Raji (cell line): Measurements from ENCODE around the gene ADAP2.

Experiments used
- POLR2A ChIP-seq: IDR thresholded peaks from 2 replicates; pipeline ENCODE4 v1.6.1; 2011; ENCODE audit warnings: low read depth, low read length, control low read depth; ENCODE audit not compliant: insufficient read depth

Gene ADAP2

DNA sequence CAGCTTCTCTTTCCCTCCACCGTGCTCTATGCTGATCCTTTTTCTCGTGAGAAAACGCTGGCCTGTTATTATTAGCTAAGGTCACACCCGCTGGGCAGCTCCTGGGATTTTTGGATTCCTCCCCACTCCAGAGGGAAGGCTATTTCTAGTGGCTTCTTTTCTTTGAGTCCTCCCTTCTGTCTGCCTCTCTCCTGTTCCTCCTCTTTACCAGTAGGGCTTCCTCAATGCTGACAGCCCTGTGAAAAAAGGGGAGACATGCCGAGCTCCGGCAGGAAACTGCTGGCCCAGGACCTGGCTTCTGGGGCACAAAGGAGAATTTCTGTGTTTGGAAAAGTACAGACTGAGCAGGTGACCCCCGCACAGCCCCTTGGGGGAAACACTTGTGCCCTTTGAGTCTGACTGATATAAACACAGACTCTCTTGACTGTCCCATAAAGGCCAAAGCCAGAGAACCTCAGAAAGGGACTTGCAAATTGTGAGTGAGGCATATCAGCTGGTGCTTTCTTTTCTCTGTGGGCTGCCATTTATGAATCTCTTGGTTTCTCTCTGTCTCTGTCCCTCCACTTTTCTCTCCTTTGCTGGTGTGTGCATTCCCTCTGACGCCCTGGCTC, 35.1 kb downstream of the ADAP2 start:
- no peak for TF ChIP-seq POLR2A

DNA sequence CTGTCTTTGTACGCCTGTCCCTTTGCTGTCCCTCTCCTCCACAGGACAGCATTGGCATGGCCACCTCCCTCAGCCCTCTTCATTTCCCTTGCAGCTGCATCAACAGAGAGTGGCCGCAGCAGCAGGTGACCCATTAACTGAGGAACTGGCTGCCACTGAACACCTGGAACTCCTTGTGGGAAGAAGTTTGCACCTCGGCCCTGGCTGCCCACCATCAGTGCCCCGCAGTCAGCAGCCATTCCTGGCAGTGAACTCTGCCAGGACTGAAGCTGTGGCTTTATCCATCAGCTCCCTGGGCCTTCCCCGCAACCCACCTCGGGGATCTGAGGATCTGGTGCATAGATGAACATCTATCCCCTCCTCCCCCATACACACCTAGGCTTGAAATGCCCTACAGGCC, 36.0 kb downstream of the ADAP2 start:
- TF ChIP-seq POLR2A = no peak

DNA sequence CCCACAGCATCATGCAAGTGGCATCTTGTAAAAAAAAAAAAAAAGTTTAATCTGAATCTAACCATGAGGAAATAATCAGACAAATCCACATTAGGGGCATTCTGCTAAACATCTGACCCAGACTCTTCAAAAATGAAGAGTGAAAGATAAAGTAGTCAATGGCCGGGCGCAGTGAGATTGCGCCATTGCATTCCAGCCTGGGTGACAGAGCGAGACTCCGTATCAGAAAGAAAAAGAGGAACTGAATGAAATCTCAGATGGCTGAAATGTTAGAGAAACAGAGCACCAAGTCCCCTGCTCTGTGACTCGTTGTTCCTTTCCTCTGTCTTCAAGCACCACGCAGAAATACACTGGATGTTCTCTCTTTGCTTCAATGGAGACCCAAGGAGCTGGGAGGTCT, 36.4 kb downstream of the ADAP2 start:
- TF ChIP-seq POLR2A = no peak

DNA sequence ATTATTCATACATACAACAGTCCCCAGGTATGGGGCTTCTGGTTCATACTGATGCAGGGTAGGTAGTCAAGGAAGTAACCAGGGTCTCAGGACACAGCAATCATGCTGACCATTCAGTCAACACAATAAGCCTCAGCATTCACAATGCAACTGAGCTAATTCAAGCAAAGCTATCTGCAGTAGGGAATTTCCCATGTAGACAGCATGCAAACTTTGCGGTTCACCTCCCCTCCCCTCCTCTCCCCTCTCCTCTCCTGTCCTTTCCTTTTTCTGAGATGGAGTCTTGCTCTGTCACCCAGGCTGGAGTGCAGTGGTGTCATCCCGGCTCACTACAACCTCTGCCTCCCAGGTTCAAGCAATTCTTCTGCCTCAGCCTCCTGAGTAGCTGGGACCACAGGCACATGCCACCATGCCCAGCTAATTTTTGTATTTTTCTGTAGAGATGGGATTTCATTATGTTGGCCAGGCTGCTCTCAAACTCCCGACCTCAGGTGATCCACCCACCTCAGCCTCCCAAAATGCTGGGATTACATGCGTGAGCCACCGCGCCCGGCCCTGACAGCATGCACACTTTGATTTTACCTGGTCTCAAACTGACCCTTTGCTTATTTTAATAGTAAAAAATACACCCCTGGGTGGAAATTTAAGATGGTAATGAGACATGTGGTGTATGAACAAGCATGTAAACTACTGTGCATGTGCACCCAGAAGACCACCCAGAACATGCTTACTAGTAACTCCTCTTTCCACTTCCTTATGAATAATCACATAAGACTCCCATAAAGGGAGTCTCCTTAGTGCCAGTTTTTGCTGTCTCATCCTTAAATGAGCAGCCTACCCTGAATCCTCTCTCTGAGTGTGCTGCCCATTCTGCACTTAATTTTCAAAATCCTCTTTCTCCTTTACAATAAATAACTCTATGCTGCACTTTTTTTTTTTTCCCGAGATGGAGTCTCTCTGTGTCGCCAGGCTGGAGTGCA, 39.8 kb downstream of the ADAP2 start:
- TF ChIP-seq POLR2A = 0 out of 2 replicates have a peak, but pooled peaks have one; percentile 12

DNA sequence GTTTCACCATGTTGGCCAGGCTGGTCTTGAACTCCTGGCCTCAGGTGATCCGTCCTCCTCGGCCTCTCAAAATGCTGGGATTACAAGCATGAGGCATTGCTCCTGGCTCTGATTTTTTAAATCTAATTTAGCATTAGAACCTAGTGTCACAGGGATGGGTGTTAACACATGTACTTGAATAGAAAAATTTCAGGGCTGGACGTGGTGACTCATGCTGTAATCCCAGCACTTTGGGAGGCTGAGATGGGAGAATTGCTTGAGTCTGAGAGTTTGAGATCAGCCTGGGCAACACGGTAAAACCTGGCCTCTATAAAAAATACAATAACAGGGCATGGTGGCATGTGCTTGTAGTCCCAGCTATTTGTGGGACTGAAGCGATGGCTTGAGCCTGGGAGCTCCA, 43.1 kb downstream of the ADAP2 start:
- TF ChIP-seq POLR2A = no peak

DNA sequence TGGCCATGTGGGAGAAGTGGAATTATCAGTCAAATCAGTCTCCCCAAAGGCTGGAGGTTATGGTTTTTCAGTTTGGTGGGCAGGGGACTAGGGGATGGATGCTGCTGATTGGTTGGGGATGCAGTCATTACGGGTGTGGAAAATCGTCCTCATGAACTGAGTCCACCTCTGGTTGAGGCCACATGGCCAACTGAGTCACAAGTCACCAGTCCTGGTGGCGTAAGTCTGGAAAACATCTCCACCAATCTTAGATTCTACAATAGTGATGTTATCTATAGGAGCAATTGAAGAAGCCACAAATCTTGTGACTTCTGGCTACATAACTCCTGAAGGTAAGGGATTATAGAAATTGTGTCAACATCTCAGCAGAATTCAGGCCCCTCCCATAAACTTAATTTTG, 43.9 kb downstream of the ADAP2 start:
- TF ChIP-seq POLR2A = no peak

DNA sequence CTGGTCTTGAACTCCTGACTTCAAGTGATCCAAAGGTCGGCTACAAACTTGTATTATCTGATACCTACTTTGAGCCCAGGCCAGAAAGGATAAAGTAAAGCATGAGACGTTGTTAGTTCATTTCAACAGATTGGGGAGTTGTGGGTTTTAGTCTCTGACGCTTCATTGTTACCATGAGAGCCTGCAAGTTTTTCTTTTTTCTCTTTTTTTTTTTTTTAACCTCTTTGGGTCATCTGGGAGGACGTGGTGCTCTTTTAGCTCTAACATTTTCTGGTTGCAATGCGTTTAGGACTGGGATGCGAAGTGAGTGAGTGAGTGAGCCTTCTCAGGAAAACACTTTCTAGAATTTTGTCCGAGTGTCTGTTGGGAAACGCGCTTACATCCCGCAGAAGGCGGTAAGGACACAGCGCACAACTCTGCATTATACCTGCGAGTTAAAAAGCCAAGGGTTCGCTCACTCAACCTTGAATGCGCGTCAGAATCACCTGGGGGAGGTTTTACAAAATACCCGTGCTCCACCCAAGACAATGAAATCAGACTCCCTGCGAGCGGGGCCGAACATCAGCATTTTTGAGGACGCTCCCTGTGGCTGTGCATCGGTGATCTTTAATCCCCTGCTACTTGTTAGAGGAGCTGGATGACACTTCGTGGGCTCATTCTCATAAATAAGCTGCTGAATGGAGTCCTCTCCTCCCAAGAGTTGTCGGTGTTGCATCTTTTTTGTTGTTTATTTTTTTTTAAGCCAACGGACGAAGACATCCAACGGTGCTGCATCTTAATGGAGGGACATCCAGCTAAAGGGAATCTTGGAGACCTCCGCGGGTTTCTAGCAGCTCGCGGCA, 48.5 kb downstream of the ADAP2 start:
- TF ChIP-seq POLR2A = no peak

DNA sequence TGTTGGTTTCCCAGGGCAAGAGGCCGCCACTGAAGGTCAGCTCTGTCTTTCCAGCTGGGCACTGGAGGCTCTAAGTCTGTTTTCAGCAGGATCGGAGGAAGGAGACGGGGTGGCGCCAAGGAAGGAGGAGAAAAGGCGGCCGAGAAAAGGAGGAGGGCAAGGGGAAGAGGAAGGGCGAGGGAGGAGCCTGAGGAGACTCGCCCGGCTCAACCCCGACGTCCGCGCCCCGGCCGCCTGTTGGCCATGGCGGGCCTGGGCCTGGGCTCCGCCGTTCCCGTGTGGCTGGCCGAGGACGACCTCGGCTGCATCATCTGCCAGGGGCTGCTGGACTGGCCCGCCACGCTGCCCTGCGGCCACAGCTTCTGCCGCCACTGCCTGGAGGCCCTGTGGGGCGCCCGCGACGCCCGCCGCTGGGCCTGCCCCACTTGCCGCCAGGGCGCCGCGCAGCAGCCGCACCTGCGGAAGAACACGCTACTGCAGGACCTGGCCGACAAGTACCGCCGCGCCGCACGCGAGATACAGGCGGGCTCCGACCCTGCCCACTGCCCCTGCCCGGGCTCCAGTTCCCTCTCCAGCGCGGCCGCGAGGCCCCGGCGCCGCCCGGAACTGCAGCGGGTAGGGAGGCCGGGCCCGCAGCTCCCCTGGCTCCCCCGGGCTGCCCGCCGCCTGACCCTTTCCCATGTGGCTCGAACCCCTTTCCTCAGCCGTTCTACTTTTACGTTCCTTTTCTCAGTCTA, 49.3 kb downstream of the ADAP2 start, which contains the start of gene RNF135:
Gene RNF135 (plus strand): TSS at position 209 of the 737 bp plus-strand sequence. CDS start 35 bp downstream, at position 244.
- TF ChIP-seq POLR2A = peak; percentile 57

DNA sequence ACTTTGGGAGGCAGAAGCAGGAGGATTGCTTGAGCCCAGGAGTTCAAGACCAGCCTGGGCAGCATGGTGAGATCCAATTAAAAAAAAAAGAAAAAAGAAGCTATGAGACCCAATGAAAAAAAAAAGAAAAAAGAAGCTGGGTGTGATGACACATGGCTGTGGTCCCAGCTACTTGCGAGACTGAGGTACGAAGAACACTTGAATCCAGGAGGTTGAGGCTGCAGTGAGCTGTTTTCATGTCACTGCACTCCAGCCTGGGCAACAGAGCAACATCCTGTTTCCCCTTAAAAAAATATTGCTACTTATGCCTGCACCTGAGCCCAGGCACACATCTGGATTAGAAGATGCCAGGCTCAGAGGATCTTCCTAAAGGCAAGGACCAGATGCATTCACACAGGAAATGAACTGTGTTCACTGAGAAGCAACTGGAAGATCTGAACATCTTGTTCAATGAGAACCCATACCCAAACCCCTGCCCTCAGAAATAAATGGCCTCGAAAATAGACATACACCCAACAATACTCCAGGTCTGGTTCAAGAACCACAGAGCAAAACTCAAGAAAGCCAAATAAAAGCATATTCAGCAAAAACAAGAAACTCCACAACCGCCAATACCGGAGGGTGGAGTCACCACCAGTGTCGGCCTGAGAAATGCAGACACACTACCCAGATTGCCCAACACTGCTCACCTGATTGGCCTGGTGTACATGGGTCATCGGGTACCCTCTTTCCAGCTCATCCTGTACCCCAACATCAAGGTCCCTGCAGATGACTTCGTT, 53.5 kb downstream of the ADAP2 start:
- TF ChIP-seq POLR2A = no peak

DNA sequence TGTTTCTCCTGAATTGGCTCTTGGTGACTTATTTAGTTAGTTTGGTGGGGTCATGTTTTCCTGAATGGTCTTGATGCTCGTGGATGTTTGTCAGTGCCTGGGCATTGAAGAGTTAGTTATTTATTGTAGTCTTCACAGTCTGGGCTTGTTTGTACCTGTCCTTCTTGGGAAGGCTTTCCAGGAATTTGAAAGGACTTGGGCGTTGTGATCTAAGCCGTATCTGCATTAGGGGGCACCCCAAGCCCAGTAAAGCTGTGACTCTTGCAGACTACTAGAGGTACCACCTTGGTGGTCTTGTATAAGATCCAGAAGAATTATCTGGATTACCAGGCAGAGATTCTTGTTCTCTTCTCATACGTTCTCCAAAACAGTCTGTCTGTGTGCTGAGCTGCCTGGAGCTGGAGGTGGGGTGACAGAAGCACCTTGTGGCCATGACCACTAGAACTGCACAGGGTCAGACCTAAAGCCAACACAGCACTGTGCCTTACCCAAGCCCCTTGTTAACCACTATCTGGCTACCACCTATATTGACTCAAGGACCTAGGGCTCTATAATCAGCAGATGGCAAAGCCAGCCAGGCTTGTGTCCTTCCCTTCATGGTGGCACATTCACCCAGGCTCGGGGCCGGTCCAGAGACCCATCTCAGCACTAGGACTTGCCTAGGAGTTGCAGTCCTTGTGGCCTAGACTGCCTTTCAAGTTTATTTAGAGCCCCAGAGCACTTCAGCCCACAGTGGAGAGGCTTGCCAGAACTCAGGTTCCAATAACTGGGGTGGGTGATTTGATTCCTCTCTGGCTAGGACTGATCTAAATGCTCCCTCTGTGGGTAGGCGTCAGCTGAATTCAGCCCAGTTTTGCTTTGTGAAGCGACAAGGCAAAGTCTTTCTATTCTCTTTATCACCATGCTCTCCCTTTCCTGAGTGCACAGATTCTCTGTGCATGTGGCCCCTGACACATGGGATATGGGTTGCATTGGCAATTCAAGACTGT, 60.1 kb downstream of the ADAP2 start:
- TF ChIP-seq POLR2A = no peak

DNA sequence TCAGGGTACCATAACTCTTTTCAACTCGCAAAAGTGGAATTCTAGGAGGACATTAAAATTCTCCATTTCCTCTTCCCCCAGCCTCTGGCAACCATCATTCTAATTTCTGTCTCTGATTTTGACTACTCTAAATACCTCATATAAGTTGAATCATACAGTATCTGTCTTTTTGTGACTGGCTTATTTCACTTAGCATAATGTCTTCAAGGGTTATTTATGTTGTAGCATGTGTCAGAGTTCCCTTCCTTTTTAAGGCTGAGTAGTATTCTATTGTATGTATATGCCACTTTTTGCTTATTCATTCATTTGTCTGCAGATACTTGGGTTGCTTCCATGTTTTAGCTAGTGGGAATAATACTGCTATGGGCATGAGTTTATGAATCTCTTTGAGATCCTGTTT, 61.1 kb downstream of the ADAP2 start:
- no peak for TF ChIP-seq POLR2A

DNA sequence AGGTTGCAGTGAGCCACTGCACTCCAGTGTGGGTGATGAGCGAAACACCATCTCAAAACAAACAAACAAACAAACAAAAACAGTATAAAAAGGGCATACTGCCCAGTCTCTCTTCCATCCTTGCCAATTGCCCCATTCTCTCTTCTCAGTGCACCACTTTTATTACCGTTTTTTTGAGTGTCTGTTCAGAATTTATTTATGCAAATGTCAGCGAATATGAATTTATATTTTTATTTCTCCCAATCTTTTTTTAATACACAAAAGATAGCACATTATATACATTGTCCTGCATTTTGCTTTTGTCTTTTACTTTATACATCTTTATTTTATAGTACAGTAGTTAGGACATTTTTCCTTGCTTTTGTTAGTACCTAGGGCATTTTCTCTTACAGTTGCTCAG, 68.7 kb downstream of the ADAP2 start:
- no peak for TF ChIP-seq POLR2A

DNA sequence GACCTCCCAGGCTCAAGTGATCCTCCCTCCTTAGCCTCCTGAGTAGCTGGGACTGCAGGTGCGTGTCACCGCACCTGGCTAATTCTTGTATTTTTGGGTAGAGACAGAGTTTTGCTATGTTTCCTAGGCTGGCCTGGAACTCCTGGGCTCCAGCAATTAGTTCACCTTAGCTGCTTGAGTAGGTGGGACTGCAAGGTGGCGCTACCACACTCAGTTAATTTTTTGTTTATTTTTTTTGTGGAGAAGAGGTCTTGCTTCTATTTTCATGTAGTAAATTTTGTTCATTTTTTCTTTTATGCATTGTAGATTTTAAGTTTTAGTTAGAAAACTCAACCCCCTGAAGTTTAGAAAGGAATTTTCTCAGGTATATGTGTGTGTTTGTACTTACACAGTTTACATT, 70.8 kb downstream of the ADAP2 start:
- no peak for TF ChIP-seq POLR2A
